ENCODE data around the gene CSK.

CSK gene

GRCh38 chr15:74789171-74789631, 7.3 kb downstream of the CSK start:
- peak overlapping the region; percentile 86 for H3K4me3 Mint-ChIP-seq
- peaks cover 56% of the 10 kb centered on the region for H3K36me3 Mint-ChIP-seq (ENCODE audit: low read depth)
- peaks cover 95% of the 10 kb centered on the region for H3K4me1 Mint-ChIP-seq (ENCODE audit: low read depth)
- peak overlapping the region; percentile 95 for H3K27ac Mint-ChIP-seq
- H3K27me3 Mint-ChIP-seq: no peaks in the 10 kb centered on the region
- H3K9me3 Mint-ChIP-seq: no peaks in the 10 kb centered on the region

- Mint-ChIP-seq H3K27me3 (no peaks in the 10 kb centered on the region), H3K9me3 (no peaks in the 10 kb centered on the region), H3K4me1 (ENCODE audit: low read depth) (peaks cover 96% of the 10 kb centered on the region), H3K36me3 (ENCODE audit: low read depth) (peaks cover 52% of the 10 kb centered on the region), H3K27ac (peak overlapping the region; percentile 95), H3K4me3 (peak overlapping the region; percentile 86)
These were observed 7.8 kb downstream of the CSK start for GRCh38 chr15:74789741-74790079.

GRCh38 chr15:74790080-74790916, 8.4 kb downstream of the CSK start:
- peak overlapping the region; percentile 86 for H3K4me3 Mint-ChIP-seq

GRCh38 chr15:74791007-74791406, 9.1 kb downstream of the CSK start:
- no peaks in the 10 kb centered on the region for H3K27me3 Mint-ChIP-seq
- peak overlapping the region; percentile 86 for H3K4me3 Mint-ChIP-seq
- peak overlapping the region; percentile 95 for H3K27ac Mint-ChIP-seq
- H3K36me3 Mint-ChIP-seq (ENCODE audit: low read depth): peaks cover 54% of the 10 kb centered on the region
- no peaks in the 10 kb centered on the region for H3K9me3 Mint-ChIP-seq
- peaks cover 95% of the 10 kb centered on the region for H3K4me1 Mint-ChIP-seq (ENCODE audit: low read depth)

More at GRCh38 chr15:74790080-74790916, 8.4 kb downstream of the CSK start:
- H3K4me1 Mint-ChIP-seq (ENCODE audit: low read depth): peaks cover 96% of the 10 kb centered on the region
- peak overlapping the region; percentile 95 for H3K27ac Mint-ChIP-seq
- no peaks in the 10 kb centered on the region for H3K27me3 Mint-ChIP-seq
- peaks cover 52% of the 10 kb centered on the region for H3K36me3 Mint-ChIP-seq (ENCODE audit: low read depth)
- no peaks in the 10 kb centered on the region for H3K9me3 Mint-ChIP-seq

GRCh38 chr15:74791667-74792066, 9.8 kb downstream of the CSK start:
- Mint-ChIP-seq H3K9me3 (no peaks in the 10 kb centered on the region), H3K36me3 (ENCODE audit: low read depth) (peaks cover 58% of the 10 kb centered on the region), H3K27ac (peak overlapping the region; percentile 95), H3K4me3 (peak overlapping the region; percentile 86), H3K4me1 (ENCODE audit: low read depth) (peaks cover 95% of the 10 kb centered on the region), H3K27me3 (no peaks in the 10 kb centered on the region)

- Mint-ChIP-seq H3K9me3 (no peaks in the 10 kb centered on the region), H3K27ac (peak overlapping the region; percentile 95), H3K4me3 (peak overlapping the region; percentile 86), H3K4me1 (ENCODE audit: low read depth) (peaks cover 92% of the 10 kb centered on the region), H3K27me3 (no peaks in the 10 kb centered on the region), H3K36me3 (ENCODE audit: low read depth) (peaks cover 52% of the 10 kb centered on the region)
These were observed 10.5 kb downstream of the CSK start for GRCh38 chr15:74792227-74793016.

DNA sequence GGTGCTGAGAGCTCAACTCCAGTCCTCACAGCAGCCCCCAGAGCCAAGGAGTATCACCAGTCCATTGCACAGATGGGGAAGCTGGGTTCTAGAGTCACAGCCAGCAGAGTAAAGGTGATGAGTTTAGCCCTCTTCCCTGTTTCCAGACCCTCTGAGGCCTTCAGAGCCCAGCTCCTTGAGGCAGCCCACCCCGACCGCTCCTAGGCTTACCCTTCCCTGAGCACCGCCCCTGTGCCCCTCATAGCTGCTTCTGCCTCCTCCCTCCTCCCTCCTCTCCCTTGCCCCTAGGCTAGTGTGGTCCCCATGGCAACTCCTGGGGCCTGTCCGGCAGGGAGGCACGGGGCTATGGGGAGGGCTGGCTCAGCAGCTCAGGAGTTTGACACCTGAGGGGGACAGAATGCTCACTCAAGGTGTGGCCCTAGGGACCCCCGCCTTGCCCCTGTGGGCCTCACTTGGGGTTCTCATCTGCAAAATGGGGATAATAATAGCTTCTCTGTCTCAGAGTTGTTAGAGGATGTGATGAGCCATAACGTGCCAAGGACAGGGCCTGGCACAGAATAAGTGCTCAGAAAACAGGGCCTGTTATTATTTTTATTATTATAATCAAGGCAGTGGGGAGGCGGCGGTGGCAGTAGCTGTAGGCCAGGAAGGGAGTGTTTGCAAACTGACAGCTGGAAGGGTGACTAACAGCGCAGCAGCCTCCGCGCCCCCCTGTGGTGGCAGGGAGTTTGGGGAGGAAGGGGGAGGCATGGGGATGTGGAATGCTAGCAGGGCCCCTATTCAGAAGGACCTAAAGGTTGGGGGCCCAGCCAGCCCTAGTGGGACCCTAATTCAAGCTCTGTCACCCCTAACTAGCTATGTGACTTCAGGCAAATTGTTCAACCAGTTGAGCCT, 11.5 kb downstream of the CSK start:
- Mint-ChIP-seq H3K36me3 (ENCODE audit: low read depth) (peaks cover 53% of the 10 kb centered on the region), H3K4me1 (ENCODE audit: low read depth) (peaks cover 92% of the 10 kb centered on the region), H3K4me3 (peak overlapping the region; percentile 39), H3K27ac (peak overlapping the region; percentile 95), H3K9me3 (no peaks in the 10 kb centered on the region), H3K27me3 (no peaks in the 10 kb centered on the region)

DNA sequence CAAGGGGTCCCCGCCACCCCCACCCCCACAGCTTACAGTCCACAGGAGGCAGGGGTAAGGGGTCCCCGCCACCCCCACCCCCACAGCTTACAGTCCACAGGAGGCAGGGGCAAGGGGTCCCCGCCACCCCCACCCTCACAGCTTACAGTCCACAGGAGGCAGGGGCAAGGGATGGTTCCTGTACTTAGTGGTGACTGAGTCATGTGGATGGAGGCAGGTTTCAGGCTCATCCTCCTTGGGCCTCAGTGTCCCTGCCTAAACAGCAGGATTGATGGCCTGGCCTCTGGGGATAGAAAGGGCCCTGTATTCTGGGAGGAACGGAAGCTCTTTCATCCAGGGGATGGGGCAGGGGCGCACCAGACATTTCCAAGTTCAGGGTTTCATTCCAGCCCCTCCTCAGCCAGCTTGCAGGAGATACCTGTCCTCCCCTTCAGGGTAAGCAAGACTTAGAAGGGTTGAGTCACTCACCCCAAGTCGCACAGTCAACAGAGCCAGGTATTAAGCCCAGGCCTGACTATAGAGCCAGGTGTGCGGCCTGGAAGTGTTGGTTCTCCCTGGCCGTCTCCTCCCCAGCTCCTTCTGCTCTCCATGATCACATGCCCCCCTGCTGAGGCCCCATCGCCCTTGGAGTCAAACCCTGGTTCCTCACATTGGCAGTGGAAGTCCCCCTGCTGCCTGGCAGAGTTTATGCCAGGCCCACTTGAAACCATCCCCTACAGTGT, 12.5 kb downstream of the CSK start:
- Mint-ChIP-seq H3K36me3 (ENCODE audit: low read depth) (peaks cover 53% of the 10 kb centered on the region), H3K27me3 (no peaks in the 10 kb centered on the region), H3K4me1 (ENCODE audit: low read depth) (peaks cover 92% of the 10 kb centered on the region), H3K9me3 (no peaks in the 10 kb centered on the region), H3K4me3 (peak overlapping the region; percentile 15), H3K27ac (peak overlapping the region; percentile 83)

GRCh38 chr15:74794970-74795349, 13.1 kb downstream of the CSK start:
- Mint-ChIP-seq H3K27ac (peak overlapping the region; percentile 83), H3K36me3 (ENCODE audit: low read depth) (peaks cover 47% of the 10 kb centered on the region), H3K9me3 (no peaks in the 10 kb centered on the region), H3K4me1 (ENCODE audit: low read depth) (peaks cover 92% of the 10 kb centered on the region), H3K4me3 (peak overlapping the region; percentile 15), H3K27me3 (no peaks in the 10 kb centered on the region)

DNA sequence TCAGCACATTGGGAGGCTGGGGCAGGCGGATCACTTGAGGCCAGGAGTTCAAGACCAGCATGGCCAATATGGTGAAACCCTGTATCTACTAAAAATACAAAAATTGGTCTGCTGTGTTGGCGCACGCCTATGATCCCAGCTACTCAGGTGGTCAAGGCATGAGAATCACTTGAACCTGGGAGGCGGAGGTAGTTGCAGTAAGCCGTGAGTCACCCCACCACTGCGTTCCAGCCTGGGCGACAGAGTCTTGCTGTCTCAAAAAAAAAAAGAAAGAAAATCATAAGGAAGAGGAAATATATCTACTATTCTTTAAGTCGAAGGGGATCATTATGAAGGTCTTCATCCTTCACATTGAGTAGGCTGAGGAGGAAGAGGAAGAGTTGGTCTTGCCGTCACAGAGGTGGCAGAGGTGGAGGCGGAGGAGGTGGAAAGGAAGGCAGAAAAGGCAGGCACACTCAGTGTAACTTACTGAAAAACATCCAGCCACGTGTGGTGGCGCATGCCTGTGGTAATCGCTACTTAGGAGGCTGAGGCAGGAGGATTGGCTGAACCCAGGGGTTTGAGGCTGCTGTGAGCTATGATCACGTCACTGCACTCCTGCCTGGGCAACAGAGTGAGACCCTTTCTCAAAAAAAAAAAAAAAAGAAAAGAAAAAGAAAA, 14.2 kb downstream of the CSK start:
- H3K36me3 Mint-ChIP-seq (ENCODE audit: low read depth): peaks cover 48% of the 10 kb centered on the region
- peak overlapping the region; percentile 61 for H3K4me3 Mint-ChIP-seq
- peak overlapping the region; percentile 95 for H3K27ac Mint-ChIP-seq
- peaks cover 84% of the 10 kb centered on the region for H3K4me1 Mint-ChIP-seq (ENCODE audit: low read depth)
- H3K27me3 Mint-ChIP-seq: no peaks in the 10 kb centered on the region
- no peaks in the 10 kb centered on the region for H3K9me3 Mint-ChIP-seq

- Mint-ChIP-seq H3K36me3 (ENCODE audit: low read depth) (peaks cover 51% of the 10 kb centered on the region), H3K27me3 (no peaks in the 10 kb centered on the region), H3K9me3 (no peaks in the 10 kb centered on the region), H3K27ac (peak overlapping the region; percentile 72), H3K4me3 (no peak overlapping the region), H3K4me1 (ENCODE audit: low read depth) (peaks cover 59% of the 10 kb centered on the region)
These were observed 16.7 kb downstream of the CSK start for GRCh38 chr15:74798388-74799254.

- Mint-ChIP-seq H3K4me3 (peak overlapping the region; percentile 10), H3K36me3 (ENCODE audit: low read depth) (peaks cover 58% of the 10 kb centered on the region), H3K27me3 (no peaks in the 10 kb centered on the region), H3K27ac (peak overlapping the region; percentile 72), H3K9me3 (no peaks in the 10 kb centered on the region), H3K4me1 (ENCODE audit: low read depth) (peaks cover 60% of the 10 kb centered on the region)
These were observed 17.5 kb downstream of the CSK start for GRCh38 chr15:74799255-74799855.

Measured in stimulated activated naive CD8-positive, alpha-beta T cell treated with anti-CD3 and anti-CD28 coated beads, Interleukin-15, Interleukin-2, amounts not matched to agents 100 ng/mL and 50 ng/mL, for 24 hours (primary cell).